Mesenchymal stem cell (in vitro differentiated cells and primary cell): ENCODE results near the gene CAMSAP3. TPM values are rescaled to one million over a fixed set of nuclear protein-coding genes. Genes with fewer than 3 reads are reported as not detected.

Experiments
- DNase-seq: peaks from one replicate; pipeline ENCODE4 v3.0.0-alpha.2; 2013
- H2AFZ ChIP-seq: one replicate; pipeline ENCODE4 v1.6.1; 2013; ENCODE audit warnings: low read depth, mild to moderate bottlenecking, control low read depth, inconsistent platforms, low read length, moderate library complexity
- H2AK5ac ChIP-seq: 2 replicates; pipeline ENCODE4 v1.6.1; 2013; ENCODE audit warnings: low read length, moderate library complexity, mild to moderate bottlenecking, inconsistent platforms; ENCODE audit not compliant: severe bottlenecking
- H2BK120ac ChIP-seq: one replicate; pipeline ENCODE4 v1.6.1; 2013; ENCODE audit warnings: low read depth, mild to moderate bottlenecking, inconsistent platforms, low read length, moderate library complexity
- H2BK12ac ChIP-seq, 2 experiments: one replicate each; pipeline ENCODE4 v1.6.1; 2013; ENCODE audit warnings: inconsistent platforms in 2 of 2, low read length in 2 of 2, mild to moderate bottlenecking in 2 of 2, moderate library complexity in 2 of 2, control low read depth in 1 of 2
- H2BK15ac ChIP-seq: one replicate; pipeline ENCODE4 v1.6.1; 2013; ENCODE audit warnings: mild to moderate bottlenecking, low read depth, inconsistent platforms; ENCODE audit not compliant: poor library complexity, severe bottlenecking
- H2BK5ac ChIP-seq: 2 replicates; pipeline ENCODE4 v1.6.1; 2013; ENCODE audit warnings: low read depth, mild to moderate bottlenecking, low read length, control low read depth, inconsistent platforms; ENCODE audit not compliant: poor library complexity, severe bottlenecking
- H3K14ac ChIP-seq, 2 experiments: one replicate each; pipeline ENCODE4 v1.6.1; 2013; ENCODE audit warnings: inconsistent platforms in 2 of 2, low read length in 2 of 2, control low read depth in 1 of 2, mild to moderate bottlenecking in 1 of 2, moderate library complexity in 1 of 2
- H3K18ac ChIP-seq, 2 experiments: one replicate each; pipeline ENCODE4 v1.6.1; 2013; ENCODE audit warnings: inconsistent platforms in 2 of 2, low read length in 2 of 2, control low read depth in 1 of 2, low read depth in 1 of 2, mild to moderate bottlenecking in 1 of 2
- H3K23ac ChIP-seq, 2 experiments: one replicate each; pipeline ENCODE4 v1.6.1; 2013; ENCODE audit warnings: inconsistent platforms in 2 of 2, low read length in 2 of 2, mild to moderate bottlenecking in 2 of 2, moderate library complexity in 2 of 2, control low read depth in 1 of 2
- H3K27ac ChIP-seq: 2 replicates; pipeline ENCODE4 v1.5.1; 2013; ENCODE audit warnings: mild to moderate bottlenecking, moderate library complexity, low read length, control low read depth, inconsistent platforms; ENCODE audit not compliant: poor library complexity, severe bottlenecking
- H3K27me3 ChIP-seq, 2 experiments: 2 replicates each; pipeline versions ENCODE4 v1.6.1 to v1.7.0; 2013; ENCODE audit warnings: low read length in 2 of 2, mild to moderate bottlenecking in 2 of 2, moderate library complexity in 2 of 2, control low read depth in 1 of 2, inconsistent platforms in 1 of 2; ENCODE audit not compliant: control insufficient read depth in 1 of 2, insufficient read depth in 1 of 2
- H3K36me3 ChIP-seq, 2 experiments: 2 replicates each; pipeline versions ENCODE4 v1.6.1 to v1.7.0; 2013; ENCODE audit warnings: low read length in 2 of 2, control low read depth in 1 of 2, inconsistent platforms in 1 of 2, low read depth in 1 of 2, mild to moderate bottlenecking in 1 of 2; ENCODE audit not compliant: insufficient read depth in 2 of 2, control insufficient read depth in 1 of 2
- H3K4ac ChIP-seq, 2 experiments: one replicate each; pipeline ENCODE4 v1.6.1; 2013; ENCODE audit warnings: inconsistent platforms in 2 of 2, low read length in 2 of 2, mild to moderate bottlenecking in 2 of 2, moderate library complexity in 2 of 2, control low read depth in 1 of 2, low read depth in 1 of 2
- H3K4me1 ChIP-seq: 2 replicates; pipeline ENCODE4 v1.6.1; 2013; ENCODE audit warnings: low read depth, low read length, control low read depth; ENCODE audit not compliant: control insufficient read depth, insufficient read depth
- H3K4me2 ChIP-seq: 2 replicates; pipeline ENCODE4 v1.6.1; 2013; ENCODE audit warnings: low read length, mild to moderate bottlenecking, inconsistent platforms; ENCODE audit not compliant: poor library complexity, severe bottlenecking
- H3K4me3 ChIP-seq, 2 experiments: 2 replicates each; pipeline versions ENCODE4 v1.5.1 to v1.7.0; 2013; ENCODE audit warnings: low read length in 2 of 2, mild to moderate bottlenecking in 2 of 2, control low read depth in 1 of 2, low read depth in 1 of 2; ENCODE audit not compliant: insufficient read depth in 1 of 2
- H3K79me1 ChIP-seq: replicated peaks from 2 replicates; pipeline ENCODE4 v1.6.1; 2013; ENCODE audit warnings: mild to moderate bottlenecking, control low read depth, low read length, inconsistent platforms; ENCODE audit not compliant: poor library complexity, severe bottlenecking
- H3K9ac ChIP-seq: 2 replicates; pipeline ENCODE4 v1.7.0; 2013; ENCODE audit warnings: mild to moderate bottlenecking, low read length, moderate library complexity
- H3K9me3 ChIP-seq: 2 replicates; pipeline ENCODE4 v1.7.0; 2013; ENCODE audit warnings: mild to moderate bottlenecking, low read length; ENCODE audit not compliant: control insufficient read depth
- H4K8ac ChIP-seq: one replicate; pipeline ENCODE4 v1.6.1; 2013; ENCODE audit warnings: inconsistent platforms, mild to moderate bottlenecking, low read length, moderate library complexity
- H4K91ac ChIP-seq: one replicate; pipeline ENCODE4 v1.6.1; 2013; ENCODE audit warnings: mild to moderate bottlenecking, low read length, inconsistent platforms
- WGBS: methylation state at CpG from one replicate; pipeline ENCODE4 v1.1.7; 2013; ENCODE audit warnings: mixed read lengths; 5-methylcytosine and 5-hydroxymethylcytosine counted together
- small RNA-seq: library from polyadenylated mRNA; stranded (forward); fragments of <200 nt; extraction: miRNeasy Mini kit (QIAGEN cat#:217004); gene quantifications from one replicate; pipeline ENCODE3, GENCODE V24; 2013; ENCODE audit warnings: low read depth

Gene CAMSAP3

DNA sequence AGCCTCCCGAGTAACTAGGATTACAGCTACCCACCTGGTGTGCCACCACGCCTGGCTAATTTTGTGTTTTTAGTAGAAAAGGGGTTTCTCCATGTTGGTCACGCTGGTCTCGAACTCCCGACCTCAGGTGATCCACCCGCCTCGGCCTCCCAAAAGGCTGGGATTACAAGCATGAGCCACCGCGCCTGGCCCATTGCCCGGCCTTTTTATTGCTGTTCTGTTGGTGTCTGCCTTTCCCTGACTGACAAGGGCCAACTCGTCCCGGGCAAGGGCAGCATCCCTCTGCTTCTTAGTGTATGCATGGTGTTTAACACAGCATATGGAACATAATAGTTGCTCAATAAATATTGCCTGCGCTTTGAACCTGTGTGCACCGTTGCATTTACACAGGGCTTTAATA is 67.0 kb downstream of the CAMSAP3 start:
- Histone ChIP-seq H3K9me3 (no peaks in the 10 kb centered on the region), H3K23ac (no peak overlapping the region), H2AK5ac (no peak overlapping the region), H3K4ac (no peak overlapping the region), H2BK12ac (no peak overlapping the region), H4K8ac (no peak overlapping the region), H2BK5ac (no peak overlapping the region), H2BK120ac (no peak overlapping the region), H3K9ac (no peak overlapping the region), H3K27ac (no peak overlapping the region), H3K36me3 (no peaks in the 10 kb centered on the region), H3K79me1 (no peaks in the 10 kb centered on the region), H3K4me2 (no peak overlapping the region), H2BK15ac (no peak overlapping the region), H2AFZ (no peak overlapping the region), H3K14ac (no peak overlapping the region), H3K4me1 (no peaks in the 10 kb centered on the region), H4K91ac (no peak overlapping the region), H3K18ac (no peak overlapping the region), H3K27me3 (peaks cover 14 to 40% of the 10 kb centered on the region in 2 experiments), H3K4me3 (no peak overlapping the region)
- no peak for DNase-seq
- 85% methylated on average over 12 of the region's 14 CpGs for WGBS

DNA sequence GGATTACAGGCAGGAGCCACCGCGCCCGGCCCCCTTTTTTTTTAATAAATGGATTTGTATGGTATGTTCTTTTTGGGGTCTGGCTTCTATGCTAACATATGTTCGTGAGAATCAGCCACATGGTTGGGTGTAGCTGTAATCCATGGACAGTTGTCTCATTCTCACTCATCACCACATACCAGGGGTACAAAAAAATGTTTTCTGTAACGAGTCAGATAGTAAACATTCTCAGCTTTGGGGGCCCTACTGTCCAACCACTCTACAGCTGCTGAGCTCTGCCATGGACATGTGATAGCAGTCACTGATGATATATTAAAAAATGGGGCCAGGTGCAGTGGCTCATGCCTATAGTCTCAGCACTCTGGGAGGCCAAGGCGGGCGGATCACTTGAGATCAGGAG is 68.0 kb downstream of the CAMSAP3 start:
- no peak overlapping the region for H2BK12ac ChIP-seq
- no peak overlapping the region for H2BK120ac ChIP-seq
- H2BK5ac ChIP-seq = no peak overlapping the region
- no peaks in the 10 kb centered on the region for H3K79me1 ChIP-seq
- no peak overlapping the region for H3K23ac ChIP-seq
- no peak overlapping the region for H4K91ac ChIP-seq
- no peak overlapping the region for H3K27ac ChIP-seq
- H3K4me3 ChIP-seq = no peak overlapping the region
- H3K4me2 ChIP-seq = no peak overlapping the region
- peaks cover 8 to 36% of the 10 kb centered on the region in 2 experiments for H3K27me3 ChIP-seq
- DNase-seq = no peak
- H3K4ac ChIP-seq = no peak overlapping the region
- H2AFZ ChIP-seq = no peak overlapping the region
- no peak overlapping the region for H2BK15ac ChIP-seq
- no peak overlapping the region for H3K14ac ChIP-seq
- no peaks in the 10 kb centered on the region for H3K36me3 ChIP-seq
- H3K4me1 ChIP-seq = no peaks in the 10 kb centered on the region
- no peak overlapping the region for H4K8ac ChIP-seq
- H3K9ac ChIP-seq = no peak overlapping the region
- H3K18ac ChIP-seq = no peak overlapping the region
- H3K9me3 ChIP-seq = no peaks in the 10 kb centered on the region
- no peak overlapping the region for H2AK5ac ChIP-seq
- 77% methylated on average over 3 of the region's 7 CpGs for WGBS

DNA sequence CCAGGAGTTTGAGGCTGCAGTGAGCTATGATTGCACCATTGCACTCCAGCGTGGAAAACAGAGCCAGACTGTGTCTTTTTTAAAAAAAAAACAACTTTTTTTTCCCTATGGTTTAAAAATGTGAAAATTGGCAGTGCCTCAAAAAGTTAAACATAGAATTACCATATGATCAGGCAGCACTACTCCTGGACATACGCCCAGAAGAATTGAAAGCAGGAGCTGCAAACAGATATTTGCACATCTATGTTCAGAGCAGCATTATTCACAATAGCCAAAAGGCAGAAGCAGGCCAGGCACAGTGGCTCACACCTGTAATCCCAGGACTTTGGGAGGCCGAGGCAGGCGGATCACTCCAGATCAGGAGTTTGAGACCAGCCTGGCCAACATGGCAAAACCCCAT is 69.4 kb downstream of the CAMSAP3 start:
- H2BK12ac ChIP-seq = no peak overlapping the region
- peaks cover 16 to 48% of the 10 kb centered on the region in 2 experiments for H3K27me3 ChIP-seq
- H2AFZ ChIP-seq = no peak overlapping the region
- WGBS = 71% methylated on average over 3 of the region's 4 CpGs
- H3K23ac ChIP-seq = no peak overlapping the region
- H4K8ac ChIP-seq = no peak overlapping the region
- peaks cover under 1% of the 10 kb centered on the region for H3K4me1 ChIP-seq
- H3K4me3 ChIP-seq = no peak overlapping the region
- no peak overlapping the region for H3K27ac ChIP-seq
- H3K79me1 ChIP-seq = no peaks in the 10 kb centered on the region
- no peaks in the 10 kb centered on the region for H3K36me3 ChIP-seq
- H3K14ac ChIP-seq = no peak overlapping the region
- H3K4me2 ChIP-seq = no peak overlapping the region
- no peak overlapping the region for H3K9ac ChIP-seq
- no peak overlapping the region for H2BK120ac ChIP-seq
- H2BK5ac ChIP-seq = no peak overlapping the region
- H2BK15ac ChIP-seq = no peak overlapping the region
- H3K4ac ChIP-seq = no peak overlapping the region
- no peak overlapping the region for H3K18ac ChIP-seq
- H3K9me3 ChIP-seq = no peaks in the 10 kb centered on the region
- DNase-seq = no peak
- H2AK5ac ChIP-seq = no peak overlapping the region
- no peak overlapping the region for H4K91ac ChIP-seq

Small RNA genes lying within 50 kb of the gene (small RNA-seq; reads per million reads assigned to genes)
- not detected for gene MIR6792
